Renal cortical epithelial cell (primary cell): Measurements from ENCODE around the gene MAST3. TPM values are rescaled to one million over a fixed set of nuclear protein-coding genes. Genes with fewer than 3 reads are reported as not detected.

Source experiments
- DNase-seq: peaks from one replicate; pipeline ENCODE4 v3.0.0-alpha.2; 2011; ENCODE audit warnings: low read depth
- total RNA-seq: library from RNA; depleted of rRNA; stranded (reverse); fragments of >200 nt; gene quantifications from 2 replicates; pipeline ENCODE4 v1.2.3, GENCODE V29; 2014

Gene MAST3
- total RNA-seq, 1 donor from 2014 or later, result 5.7 TPM

DNA sequence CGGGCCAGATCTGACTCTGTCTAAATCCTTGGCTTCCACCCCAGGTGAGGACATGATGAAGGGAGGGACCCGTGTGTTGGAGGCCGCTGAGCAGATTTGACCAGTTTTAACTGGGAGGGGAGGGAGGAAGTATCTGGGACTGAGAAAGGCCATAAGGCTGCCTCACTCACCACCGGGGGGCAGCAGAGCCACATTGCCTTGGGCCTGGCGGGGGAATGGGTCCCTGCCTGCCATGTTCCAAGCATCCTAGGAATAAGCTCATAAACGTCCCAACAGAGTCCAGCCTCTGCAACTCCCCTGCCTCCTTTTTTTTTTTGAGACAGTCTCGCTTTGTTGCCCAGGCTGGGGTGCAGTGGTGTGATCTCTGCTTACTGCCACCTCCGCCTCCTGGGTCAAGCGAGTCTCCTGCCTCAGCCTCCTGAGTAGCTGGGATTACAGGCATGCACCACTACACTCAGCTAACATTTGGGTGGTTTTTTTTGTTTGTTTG is 15.5 kb downstream of the MAST3 start:
- peak; percentile 56 for DNase-seq

DNA sequence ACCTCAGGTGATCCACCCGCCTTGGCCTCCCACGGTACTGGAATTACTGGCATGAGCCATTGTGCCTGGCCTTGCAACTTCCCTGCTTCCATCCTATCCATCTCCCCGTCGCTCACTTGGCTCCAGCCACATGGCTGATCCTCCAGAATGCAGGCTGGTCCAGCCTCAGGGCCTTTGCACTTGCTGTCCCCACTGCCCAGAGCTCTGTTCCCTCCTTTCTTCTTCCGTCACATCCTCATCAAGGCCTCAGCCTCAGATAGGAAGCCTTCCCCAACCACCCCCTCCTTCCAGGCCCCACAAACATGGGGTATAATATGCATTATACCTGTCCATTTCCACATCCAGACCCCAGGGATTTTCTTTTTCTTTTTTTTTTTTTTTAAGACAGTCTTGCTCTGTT is 16.2 kb downstream of the MAST3 start:
- DNase-seq, result no peak

DNA sequence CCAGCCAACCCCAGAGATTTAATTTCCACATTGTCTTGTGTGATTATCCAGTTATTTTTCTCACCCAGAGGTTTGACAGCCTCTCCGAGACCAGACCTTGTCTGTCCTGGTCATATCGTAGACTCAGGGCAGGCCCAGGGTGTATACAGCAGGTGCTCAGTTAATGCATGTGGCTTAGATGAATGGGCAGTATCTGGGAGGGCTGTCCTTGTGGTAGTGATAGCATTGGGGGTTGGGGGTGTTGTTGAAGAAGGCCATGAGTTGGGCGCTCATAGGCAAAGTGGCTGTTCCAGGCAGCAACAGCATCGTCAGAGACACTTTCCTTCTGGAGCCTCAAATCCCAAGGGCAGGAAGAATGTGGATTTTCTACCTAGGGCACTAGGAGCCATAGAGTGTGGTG is 16.9 kb downstream of the MAST3 start:
- DNase-seq, result no peak

DNA sequence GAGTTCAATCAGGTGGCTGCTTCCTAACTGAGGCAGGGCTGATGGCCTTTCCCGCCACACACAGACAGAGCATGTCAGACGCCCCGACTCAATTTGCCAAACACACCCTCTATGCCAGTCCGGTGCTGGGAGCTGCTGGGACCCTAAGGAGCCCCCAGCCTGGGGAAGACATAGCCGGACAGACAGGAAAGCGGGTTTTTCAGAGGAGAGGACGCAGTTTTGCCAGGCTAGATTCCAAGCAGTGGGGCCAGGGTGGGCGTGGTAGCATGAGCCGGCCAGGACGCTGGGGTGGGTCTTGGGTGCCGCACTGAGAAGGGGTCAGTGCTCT is 19.8 kb downstream of the MAST3 start:
- no peak for DNase-seq

DNA sequence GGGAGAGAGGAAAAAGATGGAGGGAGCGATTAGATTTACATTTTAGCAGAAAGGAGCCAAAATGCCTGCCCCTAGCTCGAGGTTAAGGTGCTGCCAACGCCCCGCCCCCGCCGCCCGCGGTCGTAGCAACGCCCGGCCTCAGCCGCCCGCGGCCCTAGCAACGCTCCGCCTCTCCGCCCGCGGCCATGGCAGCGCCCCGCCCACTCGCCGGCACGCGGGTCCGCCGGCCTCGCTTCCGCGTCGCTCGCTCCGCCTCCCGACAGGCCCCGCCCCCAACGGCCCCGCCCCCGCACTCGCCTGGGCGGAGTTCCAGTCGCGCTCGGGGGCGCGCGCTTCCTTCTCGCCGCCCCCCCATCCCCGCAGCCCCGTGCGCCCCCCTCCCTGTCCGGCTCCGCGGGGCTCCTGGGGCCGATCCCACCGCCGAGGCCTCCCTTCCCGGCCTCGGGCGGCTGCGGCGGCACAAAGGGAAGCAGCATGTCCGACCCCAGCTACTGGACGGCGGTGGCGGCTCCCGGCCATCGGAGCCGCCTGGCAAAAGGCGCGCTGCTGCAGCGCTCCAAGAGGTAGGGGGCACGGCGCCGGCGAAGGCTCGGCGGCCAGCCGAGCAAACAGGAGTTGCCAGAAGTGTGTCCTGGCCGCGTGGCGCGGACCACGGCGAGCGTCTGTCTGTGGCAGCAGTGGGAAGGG is 20.3 kb downstream of the MAST3 start:
- DNase-seq, result peak; percentile 35

DNA sequence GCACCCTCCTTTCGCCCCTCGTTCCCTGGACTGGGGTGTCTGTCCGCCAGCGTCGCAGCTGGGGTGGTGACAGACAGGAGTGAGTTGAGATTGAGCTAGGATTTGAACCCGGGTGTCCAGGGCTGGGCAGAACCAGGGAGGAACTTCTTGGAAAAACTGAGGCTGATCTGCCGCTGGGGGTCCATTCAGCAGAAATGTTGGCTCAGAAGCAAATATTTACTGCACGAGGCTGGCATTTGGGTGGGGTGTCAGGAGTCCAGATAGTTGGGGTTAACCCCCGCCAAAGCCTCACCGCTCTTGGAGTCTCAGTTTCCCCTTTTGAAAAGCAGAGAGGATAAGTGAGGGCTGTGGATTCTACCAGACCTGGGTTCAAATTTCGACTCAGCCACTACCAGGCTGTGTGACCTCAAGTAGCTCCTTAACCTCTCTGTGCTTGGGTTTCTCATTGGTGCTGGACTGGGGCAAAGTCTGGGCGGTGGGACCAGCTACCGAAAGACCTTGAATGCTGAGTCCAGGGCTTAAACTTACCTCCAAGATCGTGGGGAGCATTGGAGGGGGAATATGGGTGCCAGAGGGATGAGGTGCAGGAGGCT is 20.9 kb downstream of the MAST3 start:
- no peak for DNase-seq

DNA sequence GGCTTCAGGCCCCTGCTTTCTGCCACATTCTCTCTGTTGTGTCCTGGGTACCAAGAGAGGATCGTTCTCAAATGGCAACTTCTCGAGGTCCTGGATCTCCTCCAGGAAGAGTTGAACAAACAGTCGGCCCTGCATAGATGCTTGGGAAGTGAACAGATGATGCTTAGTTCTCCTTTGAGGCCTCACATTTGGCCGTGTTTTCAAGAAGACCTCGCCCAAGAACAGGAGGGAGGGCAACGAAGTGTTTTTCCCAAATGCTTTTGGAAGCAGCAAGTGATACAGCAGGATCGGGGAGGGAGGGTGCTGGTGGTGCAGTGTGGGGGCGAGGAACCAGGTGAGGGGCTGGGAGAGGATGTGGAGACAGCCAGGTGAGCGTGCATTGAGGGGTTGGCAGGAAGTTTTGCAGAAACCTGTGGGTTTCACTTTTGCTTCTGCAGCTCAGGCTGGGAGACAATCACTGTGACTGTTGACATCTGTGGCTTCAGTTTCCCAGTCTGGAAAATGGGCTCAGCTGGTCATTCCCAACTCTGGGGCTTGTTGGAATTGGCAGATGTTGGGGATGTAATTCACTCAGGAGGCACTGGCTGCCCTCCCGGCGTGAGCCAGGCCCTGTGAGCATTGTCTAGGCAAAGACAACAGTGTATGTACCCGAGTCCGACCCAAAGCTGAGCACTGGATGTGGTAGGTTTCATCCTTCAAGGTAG is 21.6 kb downstream of the MAST3 start:
- DNase-seq, result no peak

DNA sequence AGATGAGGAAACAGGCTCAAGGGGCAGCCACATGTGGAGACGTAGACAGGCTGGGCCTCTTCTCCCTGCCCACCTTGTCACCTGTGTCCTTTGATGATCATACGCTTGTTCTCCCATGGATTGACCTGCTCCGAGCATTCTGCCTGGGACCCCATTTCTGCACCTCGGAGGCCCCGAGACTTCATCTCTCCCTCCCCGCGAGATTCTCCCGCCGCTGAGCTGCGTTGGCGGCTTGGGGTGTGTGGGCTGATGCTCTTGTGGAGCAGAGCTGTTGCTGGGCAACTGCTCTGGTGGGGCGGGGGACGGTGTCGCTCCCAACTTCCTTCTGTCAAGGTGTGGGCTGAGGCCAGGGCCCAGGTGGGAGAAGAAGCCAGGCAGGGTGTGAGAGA is 22.1 kb downstream of the MAST3 start:
- no peak for DNase-seq

DNA sequence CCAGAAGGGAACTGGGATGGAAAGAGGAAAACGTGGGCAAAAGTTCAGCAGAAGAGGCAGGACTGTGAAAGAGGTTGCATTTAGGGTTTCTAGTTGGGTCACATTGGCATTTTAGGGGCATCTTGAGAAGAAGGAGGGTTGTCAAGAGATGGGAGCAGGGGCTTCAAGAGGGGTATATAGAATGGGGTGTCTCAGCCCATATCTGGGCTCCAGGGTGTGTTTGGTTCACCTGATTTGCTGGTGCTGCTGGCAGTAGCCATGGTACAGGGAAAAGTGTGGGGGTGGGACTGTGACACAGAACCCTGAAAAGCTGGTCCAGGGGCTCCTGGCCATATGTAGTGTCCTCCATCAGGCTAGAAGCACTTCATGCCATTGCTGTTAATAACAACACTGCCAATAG is 22.5 kb downstream of the MAST3 start:
- DNase-seq, result no peak

DNA sequence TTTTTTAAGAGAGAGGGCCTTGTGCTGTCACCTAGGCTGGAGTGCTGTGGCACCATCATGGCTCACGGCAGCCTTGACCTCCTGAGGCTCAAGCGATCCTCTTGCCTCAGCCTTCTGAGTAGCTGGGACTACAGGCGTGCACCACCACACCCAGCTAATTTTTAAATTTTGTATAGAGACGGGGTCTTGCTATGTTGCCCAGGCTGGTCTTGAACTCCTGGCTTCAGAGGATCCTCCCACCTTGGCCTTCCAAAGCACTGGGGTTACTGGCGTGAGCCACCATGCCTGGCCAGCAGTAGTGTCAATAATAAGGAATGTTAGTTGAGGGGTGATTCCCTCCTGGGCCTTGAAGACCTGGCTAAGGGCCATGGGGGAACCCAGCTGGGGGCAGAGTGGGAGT is 23.6 kb downstream of the MAST3 start:
- DNase-seq, result no peak

DNA sequence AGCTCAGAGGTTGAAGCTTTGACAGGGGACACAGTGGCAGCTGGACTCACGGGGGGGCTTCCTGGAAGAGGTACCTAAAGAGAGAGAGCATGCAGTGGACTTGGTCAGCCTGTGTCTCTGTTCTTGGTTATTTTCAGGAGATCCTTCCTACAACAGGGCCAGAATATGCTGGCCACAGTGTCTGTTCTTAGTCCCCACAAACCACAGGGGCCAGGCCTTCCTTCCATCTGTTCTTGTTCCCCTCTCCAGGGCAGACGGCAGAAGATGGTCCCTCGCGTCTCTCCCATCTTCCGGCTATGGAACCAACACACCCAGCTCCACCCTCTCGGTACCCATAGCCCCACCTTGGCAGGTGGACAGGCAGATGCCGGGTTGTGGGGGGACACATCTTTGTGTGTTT is 24.8 kb downstream of the MAST3 start:
- DNase-seq, result no peak

DNA sequence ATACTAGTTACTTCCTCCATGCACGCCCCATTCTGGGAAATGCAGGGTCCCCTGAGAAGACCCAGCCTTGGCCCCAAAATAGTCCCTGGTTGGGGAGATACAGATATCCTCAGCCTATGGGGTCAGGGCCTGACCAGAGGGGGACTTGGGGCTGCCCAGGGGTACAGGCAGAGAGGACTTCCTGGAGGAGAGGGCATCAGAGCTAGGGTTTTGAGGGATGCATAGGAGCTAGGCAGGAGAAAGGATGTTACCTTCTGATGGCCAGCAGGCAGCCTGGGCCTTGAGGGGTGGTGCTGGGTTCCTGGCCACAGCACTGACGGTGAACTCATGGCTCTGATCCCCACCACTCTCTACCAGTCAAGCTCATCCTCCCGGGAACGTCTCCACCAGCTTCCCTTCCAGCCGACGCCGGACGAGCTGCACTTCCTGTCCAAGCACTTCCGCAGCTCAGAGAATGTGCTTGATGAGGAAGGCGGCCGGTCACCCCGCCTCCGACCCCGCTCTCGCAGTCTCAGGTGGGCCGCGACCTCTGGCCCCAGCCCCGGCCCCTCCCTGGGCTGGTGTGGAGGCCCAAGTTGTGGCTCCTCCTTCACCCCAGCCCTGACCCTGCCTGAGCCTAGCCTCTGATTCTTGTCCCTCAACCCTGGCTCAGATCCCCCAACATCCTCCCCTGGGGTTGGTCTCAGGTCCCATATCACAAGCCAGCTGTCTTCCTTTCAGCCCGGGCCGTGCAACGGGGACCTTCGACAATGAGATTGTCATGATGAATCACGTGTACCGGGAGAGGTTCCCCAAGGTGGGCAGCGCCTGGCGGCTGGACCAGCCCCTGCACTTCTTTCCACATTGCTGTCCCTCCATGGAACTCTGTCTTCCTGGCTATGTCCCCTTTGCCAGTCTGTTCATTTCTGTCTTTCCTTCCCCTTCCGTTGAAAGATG is 25.6 kb downstream of the MAST3 start:
- no peak for DNase-seq

DNA sequence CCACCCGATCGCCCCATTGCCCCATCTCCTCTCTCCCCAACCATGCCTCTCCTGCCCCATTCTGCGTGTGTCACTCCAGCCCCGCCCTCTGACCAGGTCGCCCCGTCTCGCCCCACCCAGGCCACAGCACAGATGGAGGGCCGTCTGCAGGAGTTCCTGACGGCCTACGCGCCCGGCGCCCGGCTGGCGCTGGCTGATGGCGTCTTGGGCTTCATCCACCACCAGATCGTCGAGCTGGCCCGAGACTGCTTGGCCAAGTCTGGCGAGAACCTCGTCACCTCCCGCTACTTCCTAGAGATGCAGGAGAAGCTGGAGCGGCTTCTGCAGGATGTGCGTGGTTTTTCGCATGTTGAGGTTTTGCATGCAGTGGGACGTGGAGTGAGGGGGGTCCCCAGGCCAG is 26.2 kb downstream of the MAST3 start:
- no peak for DNase-seq

DNA sequence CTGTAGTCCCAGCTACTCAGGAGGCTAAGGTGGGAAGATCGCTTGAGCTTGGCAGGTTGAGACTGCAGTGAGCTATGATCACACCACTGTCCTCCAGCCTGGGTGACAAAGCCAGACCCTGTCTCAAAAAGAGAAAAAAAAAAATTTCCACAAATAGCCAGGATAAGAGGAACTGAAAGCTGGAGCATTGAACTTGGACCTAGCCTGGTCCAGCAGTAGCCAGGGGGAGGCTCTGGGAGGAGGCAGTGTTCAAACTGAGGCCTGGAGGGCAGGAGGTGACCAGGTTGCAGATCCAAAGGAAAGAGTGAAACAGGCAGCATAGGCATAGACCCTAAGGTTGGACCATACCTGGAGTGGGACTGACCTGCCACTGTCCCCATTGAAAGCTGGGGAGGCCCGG is 28.5 kb downstream of the MAST3 start:
- DNase-seq, result no peak

DNA sequence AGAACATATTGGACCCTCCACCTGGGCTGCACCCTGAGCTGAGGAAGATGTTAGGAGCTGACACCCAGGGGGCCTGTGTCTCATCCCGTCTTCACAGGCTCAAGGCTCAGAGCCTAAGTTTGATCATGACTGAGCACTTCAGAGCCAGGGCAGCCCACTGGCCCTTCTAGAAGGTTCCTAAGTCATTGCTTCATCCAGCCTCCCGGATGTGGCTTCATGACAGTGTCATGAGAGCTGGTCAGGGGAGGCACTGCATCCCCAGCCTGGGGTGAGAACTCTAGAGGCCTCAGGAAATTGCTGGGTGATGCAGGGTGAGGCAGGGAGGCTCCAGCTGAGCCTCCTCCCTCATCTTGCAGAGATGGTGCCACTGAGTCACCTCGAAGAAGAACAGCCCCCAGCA is 30.5 kb downstream of the MAST3 start:
- DNase-seq, result no peak

DNA sequence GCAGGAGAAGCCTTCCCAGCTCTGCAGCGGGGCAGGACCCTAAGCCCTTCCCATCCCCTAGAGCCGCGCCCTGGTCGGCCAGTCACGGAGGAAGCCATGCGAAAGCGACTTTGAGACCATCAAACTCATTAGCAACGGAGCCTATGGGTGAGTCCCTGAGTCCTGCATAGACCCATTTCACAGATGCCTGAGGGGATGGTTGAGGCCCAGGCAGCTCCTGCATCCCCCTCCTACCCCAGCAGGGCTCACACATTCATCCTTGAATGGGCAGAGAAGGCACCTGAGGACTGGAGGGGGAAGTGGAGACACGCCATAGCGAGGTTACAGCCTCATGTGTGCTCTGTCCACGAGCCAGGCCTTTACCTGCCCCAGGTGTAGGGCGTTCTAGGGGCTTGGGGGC is 31.2 kb downstream of the MAST3 start:
- DNase-seq, result no peak

DNA sequence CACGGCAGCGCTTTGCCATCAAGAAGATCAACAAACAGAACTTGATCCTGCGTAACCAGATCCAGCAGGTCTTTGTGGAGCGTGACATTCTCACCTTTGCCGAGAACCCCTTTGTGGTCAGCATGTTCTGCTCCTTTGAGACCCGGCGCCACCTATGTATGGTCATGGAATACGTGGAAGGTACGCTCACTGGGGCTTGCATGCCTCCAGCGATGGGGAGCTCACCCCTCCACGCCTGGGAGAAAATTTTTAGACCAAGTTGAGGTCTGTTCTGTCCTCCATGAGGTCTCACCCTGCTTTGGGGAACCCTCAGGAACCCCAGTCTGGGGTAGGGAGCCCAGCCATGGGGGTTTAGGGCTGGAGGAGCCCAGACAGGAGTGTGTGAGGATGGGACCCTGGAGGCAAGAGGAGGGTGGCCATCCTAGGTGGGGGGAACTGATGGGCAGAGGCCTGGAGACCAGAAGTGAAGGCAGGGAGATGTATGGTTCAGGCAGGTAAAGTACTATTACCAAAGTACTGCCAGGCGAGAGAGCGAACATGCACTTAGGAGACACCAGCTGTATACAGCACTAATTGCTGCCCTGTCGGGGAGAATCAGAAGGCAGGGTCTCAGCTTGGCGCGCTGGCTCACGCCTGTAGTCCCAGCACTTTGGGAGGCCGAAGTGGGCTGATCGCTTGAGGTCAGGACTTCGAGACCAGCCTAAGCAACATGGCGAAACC is 33.1 kb downstream of the MAST3 start:
- no peak for DNase-seq

DNA sequence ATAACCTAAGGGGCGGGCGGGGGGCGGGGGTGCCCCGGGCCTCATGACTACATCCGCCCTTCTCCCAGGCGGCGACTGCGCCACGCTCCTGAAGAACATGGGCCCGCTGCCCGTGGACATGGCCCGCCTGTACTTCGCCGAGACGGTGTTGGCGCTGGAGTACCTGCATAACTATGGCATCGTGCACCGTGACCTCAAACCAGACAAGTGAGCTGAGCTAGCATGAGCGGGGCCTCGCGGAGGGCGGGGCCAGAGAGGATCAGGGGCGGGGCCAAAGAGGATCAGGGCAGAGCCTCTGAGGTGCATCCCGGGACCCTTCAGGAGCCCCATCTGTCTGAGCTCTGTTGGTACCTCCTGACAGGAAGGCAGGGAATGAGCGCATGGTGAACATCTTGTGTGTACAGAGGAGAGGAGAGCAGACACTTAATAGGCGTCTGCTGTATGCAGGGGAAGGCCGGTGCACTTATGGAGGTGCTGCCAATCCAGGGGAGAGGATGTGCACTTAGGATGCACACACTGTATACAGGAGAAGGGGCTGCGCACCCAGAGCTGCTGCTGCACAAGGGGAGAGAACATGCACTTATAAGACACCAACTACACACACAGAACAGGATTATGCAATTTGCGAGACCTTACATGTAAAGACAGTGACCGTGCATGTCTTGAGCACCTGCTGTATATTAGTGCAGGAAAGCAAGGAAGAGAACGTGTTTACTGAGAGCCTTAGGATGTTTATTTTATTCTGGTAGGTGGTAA is 34.4 kb downstream of the MAST3 start:
- no peak for DNase-seq

DNA sequence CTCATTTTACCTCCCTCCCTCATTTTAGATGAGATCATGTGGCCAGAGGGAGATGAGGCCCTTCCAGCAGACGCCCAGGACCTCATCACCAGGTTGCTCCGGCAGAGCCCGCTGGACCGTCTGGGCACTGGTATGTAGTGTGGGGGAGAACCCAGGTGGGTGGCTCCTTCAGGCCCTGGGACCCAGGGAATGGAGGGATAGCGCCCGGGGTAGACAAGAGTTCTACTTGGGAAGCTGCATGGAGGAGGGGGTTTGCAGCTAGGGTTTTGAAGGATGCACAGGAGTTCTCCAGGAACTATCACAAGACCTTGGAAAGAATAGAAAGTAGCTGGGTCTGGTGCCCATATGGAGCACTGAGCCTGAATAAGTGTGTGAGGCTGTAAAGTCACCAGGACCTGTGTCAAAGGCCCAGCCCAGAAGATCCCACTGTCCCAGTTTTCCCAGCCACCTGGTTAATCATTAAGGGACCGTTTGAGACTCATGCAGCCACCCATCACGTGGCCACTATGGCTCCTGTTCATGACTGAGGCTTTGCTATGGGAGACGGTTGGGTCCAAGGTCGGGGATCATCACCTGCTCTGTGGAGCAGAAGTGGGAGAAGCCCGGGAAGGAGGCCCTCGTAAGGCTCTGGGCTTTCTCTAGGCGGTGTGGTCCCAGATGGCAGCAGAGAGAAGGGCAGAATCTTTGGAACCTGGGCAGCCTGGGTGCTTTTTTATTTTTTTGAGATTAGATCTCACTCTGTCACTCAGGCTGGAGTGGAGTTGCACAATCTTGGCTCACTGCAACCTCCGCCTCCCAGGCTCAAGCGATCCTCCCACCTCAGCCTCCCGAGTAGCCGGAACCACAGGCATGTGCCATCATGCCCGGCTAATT is 38.4 kb downstream of the MAST3 start:
- DNase-seq, result peak; percentile 65

DNA sequence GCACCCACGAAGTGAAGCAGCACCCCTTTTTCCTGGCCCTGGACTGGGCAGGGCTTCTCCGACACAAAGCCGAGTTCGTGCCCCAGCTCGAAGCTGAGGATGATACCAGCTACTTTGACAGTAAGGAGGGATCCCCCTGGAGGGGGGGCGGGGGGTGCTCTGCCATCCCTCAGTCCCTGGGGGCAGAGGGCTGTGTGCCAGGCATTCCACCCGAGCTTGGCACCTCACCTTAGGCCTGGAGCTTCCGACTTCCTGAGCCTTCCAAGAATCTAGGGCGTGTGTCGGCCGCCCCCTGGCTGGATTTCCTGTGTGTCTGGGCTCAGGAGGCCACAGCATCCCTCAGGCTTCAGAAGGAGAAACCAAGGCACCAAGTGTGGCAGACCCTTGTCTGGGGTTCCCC is 39.7 kb downstream of the MAST3 start:
- no peak for DNase-seq
